Stimulated activated CD8-positive, alpha-beta memory T cell treated with anti-CD3 and anti-CD28 coated beads, Interleukin-7, amount 100 ng/mL, for 24 hours (primary cell): ENCODE results near the gene TTC3.
"Not testable (repeated sequence)": the region's sequence is repeated elsewhere in the genome, so short reads cannot be mapped to it uniquely, and the experiment has no call there.

Experiments used
- DNase-seq: peaks from one replicate; pipeline ENCODE4 v3.0.0-alpha.2; 2020; ENCODE audit warnings: low read depth

TTC3 gene, protein sequence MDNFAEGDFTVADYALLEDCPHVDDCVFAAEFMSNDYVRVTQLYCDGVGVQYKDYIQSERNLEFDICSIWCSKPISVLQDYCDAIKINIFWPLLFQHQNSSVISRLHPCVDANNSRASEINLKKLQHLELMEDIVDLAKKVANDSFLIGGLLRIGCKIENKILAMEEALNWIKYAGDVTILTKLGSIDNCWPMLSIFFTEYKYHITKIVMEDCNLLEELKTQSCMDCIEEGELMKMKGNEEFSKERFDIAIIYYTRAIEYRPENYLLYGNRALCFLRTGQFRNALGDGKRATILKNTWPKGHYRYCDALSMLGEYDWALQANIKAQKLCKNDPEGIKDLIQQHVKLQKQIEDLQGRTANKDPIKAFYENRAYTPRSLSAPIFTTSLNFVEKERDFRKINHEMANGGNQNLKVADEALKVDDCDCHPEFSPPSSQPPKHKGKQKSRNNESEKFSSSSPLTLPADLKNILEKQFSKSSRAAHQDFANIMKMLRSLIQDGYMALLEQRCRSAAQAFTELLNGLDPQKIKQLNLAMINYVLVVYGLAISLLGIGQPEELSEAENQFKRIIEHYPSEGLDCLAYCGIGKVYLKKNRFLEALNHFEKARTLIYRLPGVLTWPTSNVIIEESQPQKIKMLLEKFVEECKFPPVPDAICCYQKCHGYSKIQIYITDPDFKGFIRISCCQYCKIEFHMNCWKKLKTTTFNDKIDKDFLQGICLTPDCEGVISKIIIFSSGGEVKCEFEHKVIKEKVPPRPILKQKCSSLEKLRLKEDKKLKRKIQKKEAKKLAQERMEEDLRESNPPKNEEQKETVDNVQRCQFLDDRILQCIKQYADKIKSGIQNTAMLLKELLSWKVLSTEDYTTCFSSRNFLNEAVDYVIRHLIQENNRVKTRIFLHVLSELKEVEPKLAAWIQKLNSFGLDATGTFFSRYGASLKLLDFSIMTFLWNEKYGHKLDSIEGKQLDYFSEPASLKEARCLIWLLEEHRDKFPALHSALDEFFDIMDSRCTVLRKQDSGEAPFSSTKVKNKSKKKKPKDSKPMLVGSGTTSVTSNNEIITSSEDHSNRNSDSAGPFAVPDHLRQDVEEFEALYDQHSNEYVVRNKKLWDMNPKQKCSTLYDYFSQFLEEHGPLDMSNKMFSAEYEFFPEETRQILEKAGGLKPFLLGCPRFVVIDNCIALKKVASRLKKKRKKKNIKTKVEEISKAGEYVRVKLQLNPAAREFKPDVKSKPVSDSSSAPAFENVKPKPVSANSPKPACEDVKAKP (N-terminal part only)

DNA sequence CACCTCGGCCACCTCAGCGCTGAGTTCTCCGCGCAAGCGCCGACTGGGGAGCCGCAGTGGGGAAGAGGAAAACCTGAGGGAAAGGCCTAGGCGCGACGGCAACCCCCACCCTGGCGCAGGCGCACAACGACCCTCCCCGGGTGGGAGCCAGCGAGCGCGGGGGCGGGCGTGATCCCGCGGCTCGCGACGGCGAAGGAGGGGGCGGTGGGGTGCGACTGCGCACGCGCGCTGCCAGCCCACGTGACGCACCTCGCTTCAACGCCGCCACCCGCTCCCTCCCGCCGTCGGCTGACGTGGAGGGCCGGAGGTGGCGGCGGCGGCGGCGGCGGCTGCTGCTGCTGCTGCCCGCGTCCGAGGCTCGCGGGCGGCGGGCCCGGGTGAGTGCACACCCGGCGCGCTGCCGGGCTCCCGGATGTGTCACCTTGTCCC, at the start of gene TTC3, which contains the start of gene PIGP:
Gene TTC3 (plus strand): TSS at position 267 of the 429 bp plus-strand sequence. CDS start 14,004 bp downstream, outside the sequence.
Gene PIGP (minus strand): TSS at position 84 of the 429 bp plus-strand sequence. CDS start 556 bp downstream, outside the sequence.
- DNase-seq: peak; percentile 91

DNA sequence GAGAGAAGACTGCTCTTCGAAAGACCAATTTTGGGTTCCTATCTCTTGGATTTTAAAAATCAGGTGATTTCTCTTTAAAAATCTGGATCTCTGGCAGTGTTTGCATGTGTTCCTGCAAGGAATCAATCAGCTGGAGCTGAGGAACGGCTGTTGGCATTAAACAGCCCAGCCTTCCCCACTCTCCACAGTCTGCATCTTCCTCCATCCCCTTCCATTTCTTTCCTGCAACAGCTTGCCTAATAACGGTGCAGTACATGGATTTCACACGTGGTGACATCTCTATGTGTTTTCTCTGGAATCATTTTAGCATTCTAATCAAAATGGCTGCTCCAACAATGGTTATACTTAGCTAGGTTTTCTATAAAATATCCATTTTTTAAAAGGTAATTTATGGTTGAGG, 46.6 kb upstream of the TTC3 start:
- DNase-seq: no peak

DNA sequence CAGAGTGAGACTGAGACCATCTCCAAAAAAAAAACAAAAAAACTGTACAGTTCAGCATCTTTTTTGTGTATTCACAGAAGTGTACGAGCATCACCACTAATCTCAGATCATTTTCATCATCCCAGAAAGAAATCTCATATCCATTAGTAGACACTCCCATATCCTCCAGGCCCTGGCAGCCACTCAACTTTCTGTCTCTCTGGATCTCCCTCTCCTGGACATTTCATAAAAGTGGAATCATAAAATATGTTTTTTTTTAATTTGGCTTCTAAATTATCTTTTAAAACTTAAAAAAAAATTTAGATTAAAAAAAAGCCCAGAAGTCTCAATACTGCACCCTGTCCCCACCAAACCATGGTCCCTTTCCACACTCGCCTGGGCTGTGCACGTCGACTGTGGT, 44.5 kb upstream of the TTC3 start:
- DNase-seq: no peak

DNA sequence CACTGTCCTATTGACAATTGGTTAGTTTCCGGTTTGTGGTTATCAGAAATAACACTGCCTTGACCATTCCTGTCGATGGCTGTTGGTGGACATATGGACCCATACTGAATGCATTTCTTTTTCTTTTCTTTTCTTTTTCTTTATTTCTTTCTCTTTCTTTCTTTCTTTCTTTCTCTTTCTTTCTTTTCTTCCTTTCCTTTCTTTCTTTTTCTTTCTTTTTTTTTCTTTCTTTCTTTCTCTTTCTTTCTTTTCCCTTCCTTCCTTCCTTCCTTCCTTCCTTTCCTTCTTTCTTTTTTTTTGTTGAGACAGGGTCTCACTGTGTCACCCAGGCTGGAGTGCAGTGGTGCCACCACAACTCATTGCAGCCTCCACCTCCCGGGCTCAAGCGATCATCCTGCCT, 42.2 kb upstream of the TTC3 start:
- DNase-seq: no peak

DNA sequence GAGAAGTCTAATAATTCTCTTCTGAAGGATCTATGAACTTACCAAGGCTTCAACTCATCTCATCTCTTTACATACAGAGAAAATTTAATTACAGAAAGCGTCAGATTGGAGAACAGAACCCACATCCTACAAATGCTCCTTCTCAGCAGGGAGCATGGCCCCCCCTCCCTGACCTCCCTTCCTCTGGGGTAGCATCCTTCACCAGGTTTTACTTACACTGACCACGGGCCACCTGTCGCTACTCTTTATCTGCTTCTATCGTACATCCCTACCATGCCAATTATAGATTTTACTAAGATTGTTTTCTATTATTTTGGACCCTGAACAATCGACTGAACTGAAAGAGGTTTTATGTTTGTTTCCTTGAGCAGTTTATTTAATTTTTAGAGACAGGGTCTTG, 40.8 kb upstream of the TTC3 start:
- DNase-seq: no peak

DNA sequence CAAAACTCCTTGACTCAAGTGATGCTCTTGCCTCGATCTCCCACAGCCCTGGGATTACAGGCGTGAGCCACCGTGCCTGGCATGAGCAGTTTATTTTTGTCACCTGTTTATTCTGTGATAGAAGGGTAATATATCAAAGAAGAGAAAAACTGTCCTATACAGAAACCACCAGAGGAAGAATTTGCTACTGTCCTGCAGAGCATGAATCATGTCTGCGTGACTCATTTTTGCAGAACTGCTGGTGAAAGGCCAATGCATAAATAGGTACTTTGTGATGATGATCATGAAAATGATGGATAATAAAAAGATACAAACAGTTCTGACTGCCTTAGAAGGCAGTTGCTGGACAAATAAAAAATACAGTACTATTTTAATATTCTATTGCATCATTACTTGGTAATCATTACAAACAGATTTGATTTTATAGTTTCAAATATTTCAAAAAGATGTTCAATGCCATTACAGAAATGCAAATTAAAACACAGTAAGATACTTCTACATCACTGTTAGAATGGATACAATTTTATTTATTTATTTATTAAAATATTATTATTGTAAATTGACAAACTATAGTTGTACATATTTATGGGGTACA, 40.1 kb upstream of the TTC3 start:
- no peak for DNase-seq

DNA sequence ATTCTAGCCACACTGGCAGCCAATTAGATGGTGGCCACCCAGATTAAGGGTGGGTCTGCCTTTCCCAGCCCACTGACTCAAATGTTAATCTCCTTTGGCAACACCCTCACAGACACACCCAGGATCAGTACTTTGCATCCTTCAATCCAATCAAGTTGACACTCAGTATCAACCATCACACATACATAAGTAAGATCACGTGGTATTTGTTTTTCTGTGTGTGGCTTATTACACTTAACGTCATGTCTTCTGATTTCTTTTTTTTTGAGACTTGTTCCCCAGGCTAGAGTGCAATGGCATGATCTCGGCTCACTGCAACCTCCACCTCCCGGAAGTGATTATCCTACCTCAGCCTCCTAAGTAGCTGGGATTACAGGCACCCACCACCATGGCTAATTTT, 38.7 kb upstream of the TTC3 start:
- not testable (repeated sequence) for DNase-seq

DNA sequence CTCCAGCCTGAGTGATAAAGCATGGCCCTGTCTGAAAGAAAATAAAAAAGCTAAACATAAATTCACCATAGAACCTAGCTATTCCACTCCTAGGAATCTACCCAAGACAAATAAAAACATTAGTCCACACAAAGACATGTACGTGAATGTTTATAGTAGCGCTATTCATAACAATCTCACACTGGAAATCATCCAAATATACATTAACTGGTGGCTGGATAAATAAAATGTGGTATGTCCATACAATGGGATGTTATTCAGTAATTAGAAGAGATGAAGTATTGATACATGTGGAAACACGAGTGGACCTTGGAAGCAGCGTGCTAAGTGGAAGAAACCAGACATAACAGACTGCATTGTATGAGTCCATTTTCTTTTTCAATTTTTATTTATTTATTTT, 36.9 kb upstream of the TTC3 start:
- no peak for DNase-seq

DNA sequence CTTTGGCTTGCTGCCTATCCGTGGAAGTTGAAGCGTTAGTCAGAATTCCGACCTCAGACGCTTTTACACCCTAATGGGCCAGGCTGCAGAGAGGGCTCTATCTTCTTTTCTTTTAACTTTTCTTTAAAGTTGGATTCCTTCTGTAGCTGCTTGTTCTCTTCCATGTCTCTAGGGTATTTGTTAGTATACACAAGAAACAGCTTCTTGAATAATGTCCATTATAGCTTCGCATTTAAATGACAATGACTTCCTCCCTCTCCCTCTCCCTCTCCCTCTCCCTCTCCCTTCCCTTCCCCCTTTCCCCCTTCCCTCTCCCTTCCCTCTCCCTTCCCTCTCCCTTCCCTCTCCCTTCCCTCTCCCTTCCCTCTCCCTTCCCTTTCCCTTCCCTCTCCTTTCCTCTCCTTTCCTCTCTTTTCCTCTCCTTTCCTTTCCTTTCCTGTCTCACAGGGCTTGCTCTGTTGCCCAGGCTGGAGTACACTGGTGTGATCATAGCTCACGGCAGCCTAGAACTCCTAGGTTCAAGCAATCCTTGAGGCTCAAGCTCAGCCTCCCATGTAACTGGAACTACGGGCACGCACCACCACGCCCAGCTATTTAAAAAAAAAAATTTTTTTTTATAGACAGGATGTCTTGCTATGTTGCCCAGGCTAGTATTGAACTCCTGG, 33.5 kb upstream of the TTC3 start:
- DNase-seq: no peak

DNA sequence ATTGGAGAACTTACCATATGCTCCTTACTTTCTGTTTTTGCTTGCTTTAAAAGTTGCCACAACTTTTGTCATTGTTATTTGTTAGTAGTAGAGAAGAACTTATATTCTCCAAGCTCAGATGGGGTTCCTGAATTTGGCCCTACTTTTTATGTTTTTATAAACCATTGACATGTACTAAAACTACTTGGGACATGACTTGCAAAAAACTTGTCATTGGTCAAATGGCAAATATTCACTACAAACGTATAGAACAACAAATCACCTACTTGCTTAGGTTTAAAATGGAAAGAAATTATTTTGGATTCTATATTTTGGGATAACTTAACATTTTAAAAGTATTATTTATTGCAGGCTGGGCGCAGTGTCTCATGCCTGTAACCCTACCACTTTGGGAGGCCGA, 32.8 kb upstream of the TTC3 start:
- no peak for DNase-seq

DNA sequence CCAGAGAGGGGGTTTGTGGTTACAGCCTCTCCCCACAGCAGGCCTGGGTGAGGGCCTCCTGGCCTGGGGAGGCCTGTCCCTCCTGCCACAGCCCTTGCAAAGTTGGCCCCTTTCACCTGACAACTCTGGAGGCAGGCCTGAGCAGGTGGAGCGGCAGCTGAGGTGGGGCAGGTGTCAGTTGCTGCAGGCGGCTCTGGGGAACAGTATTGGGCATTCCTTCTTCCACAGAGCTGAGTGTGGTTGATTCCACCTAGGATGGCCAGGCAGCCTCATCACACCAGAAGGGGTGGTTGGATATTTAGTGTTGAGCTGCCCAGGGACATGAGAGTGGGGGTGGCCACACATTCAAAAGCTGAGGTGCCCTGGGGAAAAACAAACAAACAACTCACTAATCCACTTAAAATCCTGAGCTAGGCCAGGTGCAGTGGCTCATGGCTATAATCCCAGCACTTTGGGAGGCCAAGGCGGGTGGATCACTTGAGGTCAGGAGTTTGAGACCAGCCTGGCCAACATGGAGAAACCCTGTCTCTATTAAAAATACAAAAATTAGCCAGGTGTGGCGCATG, 31.3 kb upstream of the TTC3 start:
- no peak for DNase-seq

DNA sequence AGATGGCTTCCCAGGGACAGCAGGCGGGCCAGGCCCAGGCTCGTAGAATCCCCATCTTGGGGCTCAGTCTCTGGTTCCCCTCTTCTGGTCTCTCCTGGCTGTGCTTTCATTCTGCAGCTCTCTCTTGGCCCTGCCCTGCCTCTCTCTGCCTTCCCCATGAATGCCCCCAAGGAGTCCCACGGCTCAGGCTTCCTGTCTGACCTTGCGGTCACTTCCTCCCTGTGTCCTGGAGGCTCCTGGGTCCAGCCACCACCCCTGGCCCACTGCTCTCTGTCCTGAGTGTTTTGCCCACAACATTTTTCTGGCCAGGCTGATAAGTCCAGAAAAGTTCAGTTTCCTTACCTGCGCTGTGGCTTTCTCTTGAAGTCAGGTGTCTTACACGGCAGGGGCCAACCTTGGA, 29.2 kb upstream of the TTC3 start:
- no peak for DNase-seq

DNA sequence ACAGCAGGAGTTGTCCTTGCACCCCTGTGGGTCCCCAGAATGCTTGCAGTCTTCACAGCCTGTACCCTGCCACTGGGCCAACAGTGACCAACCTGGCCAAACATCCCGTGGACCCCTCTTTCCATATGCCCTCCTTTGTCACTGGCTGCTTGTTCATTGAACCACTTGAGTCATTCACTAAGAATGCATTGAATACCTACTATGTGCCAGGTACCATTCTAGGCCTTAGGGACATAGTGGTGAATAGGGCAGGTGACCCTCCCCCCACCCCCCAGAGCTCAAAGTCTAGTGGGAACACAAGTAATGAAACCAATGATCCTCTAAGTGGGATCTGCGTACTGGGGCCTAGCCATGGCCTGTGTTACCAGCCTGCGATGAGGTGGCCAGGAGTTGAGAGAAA, 28.4 kb upstream of the TTC3 start:
- no peak for DNase-seq

DNA sequence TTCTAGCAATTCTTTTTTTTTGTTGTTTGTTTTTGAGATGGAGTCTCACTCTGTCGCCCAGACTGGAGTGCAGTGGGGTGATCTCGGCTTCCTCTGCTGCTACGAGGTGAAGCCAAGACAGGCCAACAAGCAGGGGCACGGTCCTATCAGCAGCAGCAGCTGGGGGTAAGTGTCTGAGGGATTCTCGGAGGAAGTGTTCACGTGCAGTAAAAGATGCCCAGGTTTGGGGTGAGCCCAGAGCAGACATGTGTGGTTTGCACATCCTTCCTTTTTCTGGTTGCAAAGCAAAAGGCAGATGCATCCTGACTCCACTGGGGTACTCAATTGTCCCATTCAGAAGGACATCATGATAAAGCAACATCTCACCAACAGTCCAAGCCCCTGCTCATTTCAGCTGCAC, 27.9 kb upstream of the TTC3 start:
- no peak for DNase-seq

DNA sequence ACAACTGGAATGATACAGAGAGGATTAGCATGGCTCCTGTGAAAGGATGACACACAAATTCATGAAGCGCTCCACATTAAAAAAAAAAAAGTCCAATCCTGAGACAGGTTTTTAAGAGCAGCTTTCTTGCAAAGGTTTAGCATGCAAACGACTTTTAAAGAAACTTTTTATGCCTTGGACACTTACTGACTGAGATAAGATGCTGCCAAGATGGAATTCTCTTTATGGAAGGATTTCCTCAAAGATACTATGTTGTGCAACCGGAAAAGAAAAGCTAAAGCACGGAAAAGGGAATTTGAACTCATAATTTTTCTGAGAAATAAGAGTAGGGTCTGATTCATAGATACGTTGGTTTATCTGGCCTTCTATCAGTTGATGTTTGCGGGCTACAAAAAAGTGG, 27.5 kb upstream of the TTC3 start:
- no peak for DNase-seq

DNA sequence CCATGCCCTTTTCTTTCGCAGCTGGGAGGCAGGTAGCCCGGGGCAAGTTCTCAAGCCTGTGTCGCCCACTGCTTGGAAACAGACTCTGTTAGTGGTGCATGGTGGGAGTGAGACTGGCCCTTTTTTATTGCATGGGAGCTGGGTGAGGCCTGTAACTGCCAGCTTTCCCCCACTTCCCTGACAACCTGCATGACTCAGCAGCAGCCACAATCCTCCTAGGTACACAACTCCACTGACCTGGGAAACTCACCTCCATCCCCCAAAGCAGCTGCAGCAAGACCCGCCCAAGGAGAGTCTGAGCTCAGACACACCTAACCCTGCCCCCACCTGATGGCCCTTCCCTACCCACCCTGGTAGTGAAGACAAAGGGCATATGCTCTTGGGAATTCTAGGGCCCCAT, 26.0 kb upstream of the TTC3 start:
- no peak for DNase-seq

DNA sequence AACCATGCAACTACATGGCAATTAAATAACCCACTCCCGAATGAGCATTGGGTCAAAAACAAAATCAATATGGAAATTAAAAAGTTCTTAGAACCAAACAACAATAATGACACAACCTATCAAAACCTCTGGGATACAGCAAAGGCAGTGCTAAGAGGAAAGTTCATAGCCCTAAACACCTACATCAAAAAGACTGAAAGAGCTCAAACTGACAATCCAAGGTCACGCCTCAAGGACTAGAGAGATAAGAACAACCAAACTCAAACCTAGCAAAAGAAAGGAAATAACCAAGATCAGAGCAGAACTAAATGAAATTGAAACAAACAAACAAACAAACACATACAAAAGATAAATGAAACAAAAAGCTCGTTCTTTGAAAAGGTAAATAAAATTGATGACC, 23.3 kb upstream of the TTC3 start:
- not testable (repeated sequence) for DNase-seq

DNA sequence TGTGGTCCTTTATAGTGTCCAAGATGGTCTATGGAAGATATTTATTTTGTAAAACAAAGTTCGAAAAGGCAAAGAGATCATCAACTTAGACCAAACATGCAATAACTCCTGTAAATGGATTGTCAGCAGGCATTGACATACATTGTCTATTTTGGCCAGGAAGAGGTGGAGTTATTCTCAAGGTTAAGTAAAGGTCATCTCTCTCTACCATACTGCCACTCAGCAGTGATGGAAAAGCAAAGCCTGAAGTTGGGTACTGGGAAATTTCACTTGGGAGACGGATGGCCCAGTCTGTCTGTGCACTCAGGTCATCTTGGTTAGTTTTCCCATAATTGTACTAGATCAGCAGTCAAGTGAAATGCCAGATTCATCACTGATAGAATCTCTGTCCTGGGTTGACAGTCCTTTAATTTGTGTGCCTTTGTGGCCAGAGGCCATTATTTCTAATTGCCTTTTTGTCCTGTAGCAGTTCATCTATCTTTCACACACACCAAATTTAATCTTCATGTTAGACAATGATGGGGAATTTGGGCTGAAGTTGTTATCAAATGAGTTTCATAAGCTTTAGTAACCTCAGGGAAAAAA, 17.7 kb upstream of the TTC3 start:
- DNase-seq: no peak

DNA sequence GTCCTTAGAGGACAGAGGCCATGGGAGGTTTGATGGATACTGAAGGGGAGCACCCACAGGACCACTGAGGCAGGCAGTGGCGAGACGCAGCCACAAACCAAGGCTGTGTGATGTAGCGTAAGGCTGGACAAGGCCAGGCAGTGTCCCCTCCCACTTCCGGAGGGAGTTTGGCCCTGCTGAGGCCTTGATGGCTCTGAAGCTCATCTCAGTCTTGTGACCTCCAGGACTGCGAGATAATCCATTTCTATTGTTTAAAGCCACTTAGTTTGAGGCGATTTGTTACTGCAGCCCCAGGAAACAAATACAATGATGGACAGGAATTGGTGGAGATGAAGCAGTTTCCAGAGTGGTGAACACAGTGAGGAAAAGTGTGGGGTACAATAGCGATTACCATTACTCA, 15.4 kb upstream of the TTC3 start:
- no peak for DNase-seq

DNA sequence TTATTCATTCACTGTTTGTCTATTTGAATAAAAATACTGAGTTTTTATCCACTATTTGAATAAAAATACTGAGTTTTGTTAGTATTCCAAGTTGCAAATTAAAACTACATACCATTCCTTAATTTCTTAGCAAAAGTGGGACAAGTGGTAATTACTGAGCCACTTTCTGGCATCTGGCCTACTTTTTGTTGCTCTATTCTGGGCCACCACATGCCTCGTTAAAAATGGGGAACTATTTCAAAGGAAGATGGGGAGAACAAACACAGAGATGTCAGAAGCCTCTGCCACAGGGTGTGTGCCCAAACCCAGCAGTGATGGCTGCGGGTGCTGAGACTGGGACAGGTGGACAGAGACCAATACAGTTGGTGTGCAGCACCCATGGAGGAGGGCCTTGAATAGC, 14.8 kb upstream of the TTC3 start:
- DNase-seq: no peak

DNA sequence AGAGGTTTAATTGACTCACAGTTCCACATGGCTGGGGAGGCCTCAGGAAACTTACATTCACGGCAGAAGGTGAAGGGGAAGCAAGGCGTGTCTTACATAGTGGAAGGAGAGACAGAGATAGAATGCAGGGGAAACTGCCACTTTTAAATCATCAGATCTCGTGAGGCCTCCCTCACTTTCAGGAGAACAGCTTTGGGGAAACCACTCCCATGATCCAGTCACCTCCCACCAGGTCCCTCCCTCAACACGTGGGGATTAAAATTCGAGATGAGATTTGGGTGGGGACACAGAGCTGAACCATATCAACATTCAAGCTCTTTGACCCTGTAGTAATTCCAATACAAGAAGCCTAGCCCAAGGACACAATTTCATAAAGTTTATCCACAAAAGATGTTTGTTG, 13.9 kb upstream of the TTC3 start:
- DNase-seq: no peak
